IMR-90 (cell line): ENCODE measurements around the gene KRT6C. TPM values are rescaled to one million over a fixed set of nuclear protein-coding genes. Genes with fewer than 3 reads are reported as not detected.

Source experiments
- ATAC-seq: fragments of 200-7000 bp; cut with Tn5 transposase; 2 replicates; pipeline ENCODE4 v1.9.1; 2020; ENCODE audit warnings: low read depth, mild to moderate bottlenecking, moderate library complexity
- BruUV-seq: library from RNA; stranded (reverse); fragments of 400-500 nt; replicated peaks from 2 replicates; lab custom pipeline; 2021; lab: Mats Ljungman, UMichigan
- CTCF ChIA-PET: fragments of 300-600 bp; formaldehyde crosslinking; extraction: SDS; loops from one replicate; lab custom pipeline; 2021; ENCODE audit warnings: antibody characterized with exemption; lab: Yijun Ruan, JAX
- POLR2A ChIA-PET: fragments of 300-600 bp; sonication (Branson Sonifier 250); formaldehyde crosslinking; loops from one replicate; lab custom pipeline; 2022; ENCODE audit warnings: antibody characterized with exemption; ENCODE audit not compliant: unreplicated experiment; lab: Charles Lee
- DNase-seq: peaks from one replicate; pipeline ENCODE4 v3.0.0; 2013
- H2AFZ ChIP-seq: replicated peaks from 2 replicates; pipeline ENCODE3; 2013; ENCODE audit warnings: low read length, mild to moderate bottlenecking; ENCODE audit not compliant: poor library complexity
- H2AK5ac ChIP-seq: 2 replicates; pipeline ENCODE4 v1.6.1; 2013; ENCODE audit warnings: low read depth, low read length, inconsistent platforms
- H2AK9ac ChIP-seq: replicated peaks from 2 replicates; pipeline ENCODE3; 2013; ENCODE audit warnings: mild to moderate bottlenecking, low read depth, low read length, moderate library complexity; ENCODE audit not compliant: poor library complexity
- H2BK120ac ChIP-seq: 2 replicates; pipeline ENCODE4 v1.6.1; 2013; ENCODE audit warnings: low read depth, low read length, inconsistent platforms
- H2BK15ac ChIP-seq: 3 replicates; pipeline ENCODE4 v1.6.1; 2013; ENCODE audit warnings: low read depth, low read length, inconsistent platforms
- H2BK20ac ChIP-seq: 2 replicates; pipeline ENCODE4 v1.6.1; 2013; ENCODE audit warnings: low read depth, mild to moderate bottlenecking, inconsistent platforms, low read length, moderate library complexity
- H2BK5ac ChIP-seq: 2 replicates; pipeline ENCODE4 v1.6.1; 2013; ENCODE audit warnings: mild to moderate bottlenecking, low read depth, low read length, inconsistent platforms; ENCODE audit not compliant: poor library complexity, severe bottlenecking
- H3K14ac ChIP-seq: replicated peaks from 2 replicates; pipeline ENCODE4 v1.6.1; 2013; ENCODE audit warnings: low read depth, low read length, inconsistent platforms
- H3K18ac ChIP-seq: 2 replicates; pipeline ENCODE4 v1.6.1; 2013; ENCODE audit warnings: low read depth, low read length, control low read depth
- H3K23ac ChIP-seq: 2 replicates; pipeline ENCODE4 v1.6.1; 2013; ENCODE audit warnings: low read depth, low read length, inconsistent platforms
- H3K27ac ChIP-seq: 2 replicates; pipeline ENCODE4 v1.5.1; 2013; ENCODE audit warnings: mild to moderate bottlenecking, control low read depth, low read length; ENCODE audit not compliant: insufficient read depth
- H3K27me3 ChIP-seq: 2 replicates; pipeline ENCODE4 v1.6.1; 2013; ENCODE audit warnings: low read length; ENCODE audit not compliant: control insufficient read depth, insufficient read depth
- H3K36me3 ChIP-seq: 2 replicates; pipeline ENCODE4 v1.6.1; 2013; ENCODE audit warnings: low read length, mixed read lengths; ENCODE audit not compliant: control insufficient read depth, insufficient read depth
- H3K4ac ChIP-seq: 2 replicates; pipeline ENCODE4 v1.6.1; 2013; ENCODE audit warnings: low read depth, low read length, inconsistent platforms
- H3K4me1 ChIP-seq: 2 replicates; pipeline ENCODE4 v1.6.1; 2013; ENCODE audit warnings: low read length, mixed read lengths; ENCODE audit not compliant: control insufficient read depth, insufficient read depth
- H3K4me2 ChIP-seq: 2 replicates; pipeline ENCODE4 v1.6.1; 2013; ENCODE audit warnings: low read depth, mild to moderate bottlenecking, control low read depth, low read length, moderate library complexity
- H3K4me3 ChIP-seq: 2 replicates; pipeline ENCODE4 v1.5.1; 2013; ENCODE audit warnings: low read depth, mild to moderate bottlenecking, control low read depth, low read length, moderate library complexity; ENCODE audit not compliant: insufficient read depth
- H3K56ac ChIP-seq: 2 replicates; pipeline ENCODE4 v1.6.1; 2013; ENCODE audit warnings: low read length, inconsistent platforms; ENCODE audit not compliant: insufficient read depth; ENCODE audit errors: extremely low read depth
- H3K79me1 ChIP-seq, 2 experiments: 2 replicates each; pipeline ENCODE4 v1.6.1; 2013; ENCODE audit warnings: low read length in 2 of 2, inconsistent platforms in 1 of 2, low read depth in 1 of 2
- H3K9ac ChIP-seq: 2 replicates; pipeline ENCODE4 v1.6.1; 2013; ENCODE audit warnings: low read depth, low read length, control low read depth
- H3K9me1 ChIP-seq: 2 replicates; pipeline ENCODE4 v1.6.1; 2013; ENCODE audit warnings: low read length, inconsistent platforms; ENCODE audit not compliant: insufficient read depth
- H3K9me3 ChIP-seq: 2 replicates; pipeline ENCODE4 v1.6.1; 2013; ENCODE audit warnings: low read length; ENCODE audit not compliant: control insufficient read depth, insufficient read depth
- H4K20me1 ChIP-seq: 2 replicates; pipeline ENCODE4 v1.6.1; 2013; ENCODE audit warnings: low read length, inconsistent platforms; ENCODE audit not compliant: insufficient read depth
- H4K5ac ChIP-seq: 2 replicates; pipeline ENCODE4 v1.6.1; 2013; ENCODE audit warnings: mild to moderate bottlenecking, low read depth, low read length, control low read depth
- H4K8ac ChIP-seq, 2 experiments: 2 replicates each; pipeline ENCODE4 v1.6.1; 2013; ENCODE audit warnings: low read depth in 2 of 2, low read length in 2 of 2, control low read depth in 1 of 2, inconsistent platforms in 1 of 2
- H4K91ac ChIP-seq: 2 replicates; pipeline ENCODE4 v1.6.1; 2013; ENCODE audit warnings: low read depth, low read length, inconsistent platforms; ENCODE audit not compliant: insufficient read depth
- BHLHE40 ChIP-seq: fragments of 150-350 bp; IDR thresholded peaks from 2 replicates; pipeline ENCODE4 v1.6.1; 2016; ENCODE audit warnings: mild to moderate bottlenecking, low read depth, low read length
- CEBPB ChIP-seq: IDR thresholded peaks from 2 replicates; pipeline ENCODE4 v1.6.1; 2012; ENCODE audit warnings: low read depth, low read length, improper control_type of control experiment
- CHD1 ChIP-seq: IDR thresholded peaks from 2 replicates; pipeline ENCODE4 v1.6.1; 2012; ENCODE audit warnings: low read depth, low read length, improper control_type of control experiment
- CTCF ChIP-seq: conservative IDR thresholded peaks from 2 replicates; pipeline ENCODE4 v1.5.1; 2012; ENCODE audit warnings: mild to moderate bottlenecking, low read depth, low read length, improper control_type of control experiment
- ELK1 ChIP-seq: fragments of 150-350 bp; IDR thresholded peaks from 2 replicates; pipeline ENCODE4 v1.6.1; 2016; ENCODE audit warnings: low read depth, mild to moderate bottlenecking, low read length, moderate library complexity, borderline replicate concordance
- FOS ChIP-seq: fragments of 150-350 bp; IDR thresholded peaks from 2 replicates; pipeline ENCODE4 v1.6.1; 2016; ENCODE audit warnings: low read depth, low read length
- MAFK ChIP-seq: IDR thresholded peaks from 2 replicates; pipeline ENCODE4 v1.6.1; 2012; ENCODE audit warnings: low read depth, low read length, improper control_type of control experiment
- MAZ ChIP-seq: IDR thresholded peaks from 2 replicates; pipeline ENCODE4 v1.6.1; 2012; ENCODE audit warnings: low read depth, mild to moderate bottlenecking, low read length, improper control_type of control experiment, moderate library complexity, borderline replicate concordance
- MXI1 ChIP-seq: IDR thresholded peaks from 2 replicates; pipeline ENCODE4 v1.6.1; 2012; ENCODE audit warnings: low read depth, mild to moderate bottlenecking, low read length, moderate library complexity, borderline replicate concordance
- NFE2L2 ChIP-seq: fragments of 150-350 bp; IDR thresholded peaks from 2 replicates; pipeline ENCODE4 v1.6.1; 2016; ENCODE audit warnings: low read depth, mild to moderate bottlenecking, low read length
- POLR2A ChIP-seq: IDR thresholded peaks from 2 replicates; pipeline ENCODE4 v1.6.1; 2012; ENCODE audit warnings: mild to moderate bottlenecking, low read depth, low read length
- RAD21 ChIP-seq: IDR thresholded peaks from 2 replicates; pipeline ENCODE4 v1.6.1; 2012; ENCODE audit warnings: low read length, improper control_type of control experiment
- RCOR1 ChIP-seq: IDR thresholded peaks from 2 replicates; pipeline ENCODE4 v1.6.1; 2012; ENCODE audit warnings: mild to moderate bottlenecking, low read length, improper control_type of control experiment; ENCODE audit not compliant: insufficient replicate concordance
- RFX5 ChIP-seq: IDR thresholded peaks from 2 replicates; pipeline ENCODE4 v1.8.0; 2012; ENCODE audit warnings: low read depth, mild to moderate bottlenecking, low read length, moderate library complexity
- SMC3 ChIP-seq: fragments of 150-350 bp; IDR thresholded peaks from 2 replicates; pipeline ENCODE4 v1.6.1; 2016; ENCODE audit warnings: low read depth, mild to moderate bottlenecking, antibody characterized with exemption, low read length, moderate library complexity
- USF2 ChIP-seq: fragments of 150-350 bp; IDR thresholded peaks from 2 replicates; pipeline ENCODE4 v1.6.1; 2017; ENCODE audit warnings: mild to moderate bottlenecking, antibody characterized with exemption, low read length, low read depth
- WGBS, 2 experiments: methylation state at CpG; one replicate each; pipeline versions ENCODE4 v1.1.5 to v1.1.7; 2013; ENCODE audit warnings: missing lambda C conversion rate in 2 of 2; ENCODE audit not compliant: insufficient read length in 1 of 2; ENCODE audit errors: extremely low coverage in 2 of 2; 5-methylcytosine and 5-hydroxymethylcytosine counted together
- dilution Hi-C: fragments of 300-500 bp; cut with HindIII; formaldehyde crosslinking; loops from one replicate; pipeline ENCODE4 v1.14.3; 2018; ENCODE audit warnings: low sequenced_read_pairs; ENCODE audit not compliant: unreplicated experiment
- in situ Hi-C: fragments of 300-500 bp; cut with MboI; formaldehyde crosslinking; loops from 3 replicates; pipeline ENCODE4 v1.14.3; 2019; ENCODE audit warnings: low sequenced_read_pairs, inconsistent platforms, mixed read lengths
- intact Hi-C: fragments of 100-400 bp; cut with micrococcal nuclease; formaldehyde crosslinking; loops from 2 replicates; pipeline ENCODE4 v1.10.0; 2022
- polyA plus RNA-seq, 3 experiments: library from polyadenylated mRNA; depleted of rRNA; stranded (reverse); fragments of >200 nt; gene quantifications; 2 replicates each; pipeline ENCODE4 v1.2.3, GENCODE V29; 2012; ENCODE audit warnings: low replicate concordance in 1 of 3
- total RNA-seq: library from RNA; depleted of rRNA; stranded (reverse); fragments of >200 nt; gene quantifications from 2 replicates; pipeline ENCODE4 v1.2.3, GENCODE V29; 2012

KRT6C gene
- total and polyA plus RNA-seq, 2 of the 4 experiments (the other 2 are of a cell fraction) = not detected

GRCh38 chr12:52458861-52459260 lies 14.7 kb downstream of the KRT6C start:
- no peak overlapping the region for H2AK9ac ChIP-seq
- WGBS, 2 experiments = no CpG with 5 or more reads among the region's 5 CpGs
- no peaks in the 10 kb centered on the region for H4K20me1 ChIP-seq
- no peak overlapping the region for H4K5ac ChIP-seq
- H2AK5ac ChIP-seq = no peak overlapping the region
- ChIA-PET POLR2A (no interaction called here), CTCF (no interaction called here)
- H3K4me2 ChIP-seq = no peak overlapping the region
- H2BK15ac ChIP-seq = no peak overlapping the region
- H3K23ac ChIP-seq = no peak overlapping the region
- no peaks in the 10 kb centered on the region for H3K79me1 ChIP-seq
- no peak overlapping the region for H3K4ac ChIP-seq
- ATAC-seq (no peak), DNase-seq (no peak)
- no peak overlapping the region for H3K18ac ChIP-seq
- in situ Hi-C loops = no loop called here
- H3K9me1 ChIP-seq = no peaks in the 10 kb centered on the region
- no TSS peak for BruUV-seq
- no peak overlapping the region for H3K9ac ChIP-seq
- no peaks in the 10 kb centered on the region for H3K9me3 ChIP-seq
- H3K56ac ChIP-seq = no peak overlapping the region
- H3K27me3 ChIP-seq = peaks cover 2% of the 10 kb centered on the region; the same call in 1 of the 2 replicates
- TF ChIP-seq MAZ (no peak), RAD21 (no peak), FOS (no peak), POLR2A (no peak), MXI1 (no peak), BHLHE40 (no peak), MAFK (no peak), CEBPB (no peak), RCOR1 (no peak), CHD1 (no peak), ELK1 (no peak), NFE2L2 (no peak), CTCF (no peak), SMC3 (no peak), USF2 (no peak), RFX5 (no peak)
- no peaks in the 10 kb centered on the region for H3K4me1 ChIP-seq
- H2BK20ac ChIP-seq = no peak overlapping the region
- H3K36me3 ChIP-seq = no peaks in the 10 kb centered on the region
- no peak overlapping the region for H4K91ac ChIP-seq
- no peak overlapping the region for H4K8ac ChIP-seq
- dilution Hi-C loops = no loop called here
- H3K14ac ChIP-seq = no peak overlapping the region
- H2BK120ac ChIP-seq = no peak overlapping the region
- H2AFZ ChIP-seq = no peak overlapping the region
- H2BK5ac ChIP-seq = no peak overlapping the region
- H3K4me3 ChIP-seq = no peak overlapping the region
- intact Hi-C loops = no loop called here
- H3K27ac ChIP-seq = no peak overlapping the region
